HG03565 (cell line): ENCODE results near the gene MKLN1.
"Not testable (repeated sequence)": the region's sequence is repeated elsewhere in the genome, so short reads cannot be mapped to it uniquely, and the experiment has no call there.

ENCODE experiments used
- ATAC-seq: cut with Tn5 transposase; IDR thresholded peaks from one replicate; pipeline ENCODE4 v1.9.1; 2021; ENCODE audit warnings: mild to moderate bottlenecking, moderate library complexity; ENCODE audit not compliant: unreplicated experiment

Gene MKLN1

DNA sequence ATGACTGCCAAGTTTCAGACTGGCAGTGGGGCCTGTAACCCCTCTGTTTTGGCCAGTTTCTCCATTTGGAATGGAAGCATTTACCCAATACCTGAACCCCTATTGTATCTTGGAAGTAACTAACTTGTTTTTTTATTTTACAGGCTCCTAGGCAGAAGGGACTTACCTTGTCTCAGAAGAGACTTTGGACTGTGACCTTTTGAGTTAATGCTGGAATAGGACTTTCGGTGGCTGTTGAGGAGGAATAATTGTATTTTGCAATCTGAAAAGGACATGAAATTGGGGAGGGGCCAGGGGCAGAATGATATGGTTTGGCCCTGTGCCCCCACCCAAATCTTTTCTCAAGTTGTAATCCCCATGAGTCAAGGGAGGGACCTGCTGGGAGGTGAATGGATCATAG lies 20.0 kb upstream of the MKLN1 start:
- ATAC-seq: no peak

- no peak for ATAC-seq
Measured at GRCh38 chr7:131312838-131313237, 14.8 kb upstream of the MKLN1 start.

DNA sequence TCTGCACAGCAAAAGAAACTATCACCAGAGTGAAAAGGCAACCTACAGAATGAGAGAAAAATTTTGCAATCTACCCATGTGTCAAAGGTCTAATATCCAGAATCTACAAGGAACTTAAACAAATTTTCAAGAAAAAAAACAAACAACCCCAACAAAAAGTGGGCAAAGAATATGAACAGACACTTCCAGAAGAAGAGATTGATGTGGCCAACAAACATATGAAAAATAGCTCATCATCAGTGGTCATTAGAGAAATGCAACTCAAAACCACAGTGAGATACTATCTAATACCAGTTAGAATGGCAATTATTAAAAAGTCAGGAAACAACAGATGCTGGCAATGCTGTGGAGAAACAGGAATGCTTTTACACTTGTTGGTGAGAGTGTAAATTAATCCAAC lies 7.1 kb upstream of the MKLN1 start:
- ATAC-seq: no peak

DNA sequence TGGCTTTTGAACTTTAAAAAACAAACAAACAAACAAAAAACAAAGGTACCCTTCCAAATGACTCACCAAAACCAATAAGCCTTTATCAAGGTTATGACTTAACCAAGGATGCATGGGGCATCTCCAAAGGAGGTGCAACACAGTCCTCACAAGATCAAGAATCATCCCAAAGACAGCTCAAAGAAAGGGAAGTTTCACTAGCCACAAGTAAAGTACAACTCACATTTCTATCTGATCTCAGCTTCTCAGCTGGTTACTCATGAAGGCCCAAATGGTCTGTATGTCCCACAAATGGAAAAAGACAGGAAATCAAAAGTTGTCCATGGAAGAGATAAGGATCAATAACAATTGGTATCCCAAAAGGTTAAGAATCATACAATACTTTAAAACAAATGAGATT lies 6.0 kb upstream of the MKLN1 start:
- ATAC-seq: no peak

DNA sequence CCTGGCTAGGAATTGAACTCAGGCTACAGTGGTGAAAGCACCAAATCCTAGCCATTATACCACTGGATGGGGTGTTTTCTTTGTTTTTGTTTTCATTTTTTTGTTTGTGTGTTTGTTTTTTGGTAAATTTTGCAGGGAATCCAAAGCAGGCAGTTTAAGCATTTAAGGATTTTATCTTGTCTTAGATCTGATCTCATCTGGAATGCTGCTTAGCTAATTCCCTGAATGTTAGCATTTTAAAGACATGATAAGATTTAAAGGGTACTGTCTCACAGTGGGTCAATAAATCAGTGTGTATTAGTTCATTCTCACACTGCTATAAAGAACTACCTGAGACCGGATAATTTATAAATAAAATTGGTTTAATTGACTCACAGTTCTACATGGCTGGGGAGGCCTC lies 5.6 kb upstream of the MKLN1 start:
- no peak for ATAC-seq

GRCh38 chr7:131322861-131323260 lies 4.8 kb upstream of the MKLN1 start:
- ATAC-seq: no peak

DNA sequence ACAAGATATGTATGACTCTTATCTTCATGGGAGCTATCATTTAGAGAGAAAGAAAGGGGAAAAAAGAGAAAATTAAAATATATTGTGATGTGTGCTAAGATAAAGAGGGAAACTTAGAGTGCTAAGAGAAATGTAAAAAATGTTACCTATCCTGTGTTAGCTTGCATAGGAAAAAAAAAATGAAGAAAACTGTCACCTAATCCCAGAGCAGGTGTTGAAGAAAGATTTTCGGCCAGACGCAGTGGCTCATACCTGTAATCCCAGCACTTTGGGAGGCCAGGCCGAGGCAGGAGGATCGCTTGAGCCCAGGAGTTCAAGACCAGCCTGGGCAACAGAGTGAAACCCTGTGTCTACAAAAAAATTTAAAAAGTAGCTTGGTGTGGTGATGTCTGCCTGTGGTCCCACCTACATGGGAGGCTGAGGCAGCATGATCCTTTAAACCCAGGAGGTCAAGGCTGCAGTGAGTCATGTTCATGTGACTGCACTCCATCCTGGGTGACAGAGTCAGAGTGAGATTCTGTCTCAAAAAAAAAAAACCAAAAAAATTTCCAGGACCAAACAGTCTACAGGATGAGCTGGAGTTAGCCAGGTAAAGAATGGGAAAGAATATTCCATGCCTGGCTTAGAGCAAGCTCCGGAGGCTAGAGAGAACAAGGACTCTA lies 2.4 kb upstream of the MKLN1 start:
- no peak for ATAC-seq

DNA sequence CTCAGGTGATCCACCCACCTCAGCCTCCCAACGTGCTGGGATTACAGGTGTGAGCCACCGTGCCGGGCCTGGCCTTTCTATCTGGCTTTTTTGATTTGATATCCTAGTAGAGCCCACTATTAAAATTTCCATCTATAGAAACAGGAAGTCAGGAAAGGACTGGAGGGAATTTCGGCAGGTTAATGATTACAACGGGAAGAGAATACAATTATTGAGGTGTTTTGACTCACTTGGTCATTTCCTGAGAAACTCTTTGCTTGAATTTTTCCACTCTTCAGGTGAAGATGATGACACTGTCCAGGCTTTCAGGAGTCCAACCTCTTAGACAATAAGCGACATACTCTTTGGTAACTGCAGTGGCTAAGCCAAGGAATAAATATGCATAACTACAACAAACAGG lies 1.1 kb upstream of the MKLN1 start:
- no peak for ATAC-seq

GRCh38 chr7:131327049-131327625 lies 539 bp upstream of the MKLN1 start:
- no peak for ATAC-seq

DNA sequence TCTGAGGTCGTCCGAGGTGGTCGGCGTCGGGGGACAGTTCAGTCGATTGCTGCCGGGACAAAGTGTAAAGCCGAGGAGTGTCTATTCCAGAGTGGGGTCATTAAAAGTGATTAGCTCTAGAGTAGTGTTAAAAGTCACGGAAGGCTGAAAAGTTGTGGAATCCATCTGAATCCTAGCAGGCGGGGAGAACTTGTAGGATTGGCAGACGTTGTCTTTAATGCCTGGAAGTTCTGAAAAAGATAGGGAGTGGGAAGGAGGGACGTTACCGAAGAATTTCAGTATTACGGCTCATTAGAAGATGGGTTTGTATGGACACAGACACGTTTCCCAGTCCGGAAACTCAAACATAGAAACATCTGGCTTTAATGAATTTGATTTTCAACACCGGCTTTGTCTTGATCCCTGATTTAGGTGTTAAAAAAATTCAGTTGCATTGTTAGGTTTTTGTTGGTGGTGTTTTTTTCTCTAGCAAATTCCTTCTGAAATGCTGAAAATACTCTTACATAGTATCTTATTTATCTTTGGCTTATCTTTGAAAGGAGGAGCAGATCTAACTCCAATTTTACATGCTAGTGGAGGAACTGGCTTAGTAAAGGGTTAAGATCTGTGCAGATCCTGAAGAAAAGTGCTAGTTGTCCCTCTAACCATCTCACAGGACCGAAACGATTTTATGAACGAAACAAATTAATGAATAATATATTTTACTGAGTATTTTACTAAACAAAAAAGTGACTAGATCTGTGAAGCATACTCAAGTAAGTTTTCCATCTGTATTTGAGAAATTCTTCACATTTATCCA lies 900 bp downstream of the MKLN1 start:
- no peak for ATAC-seq

- ATAC-seq: no peak
Measured at GRCh38 chr7:131329176-131329570, 1.5 kb downstream of the MKLN1 start.

DNA sequence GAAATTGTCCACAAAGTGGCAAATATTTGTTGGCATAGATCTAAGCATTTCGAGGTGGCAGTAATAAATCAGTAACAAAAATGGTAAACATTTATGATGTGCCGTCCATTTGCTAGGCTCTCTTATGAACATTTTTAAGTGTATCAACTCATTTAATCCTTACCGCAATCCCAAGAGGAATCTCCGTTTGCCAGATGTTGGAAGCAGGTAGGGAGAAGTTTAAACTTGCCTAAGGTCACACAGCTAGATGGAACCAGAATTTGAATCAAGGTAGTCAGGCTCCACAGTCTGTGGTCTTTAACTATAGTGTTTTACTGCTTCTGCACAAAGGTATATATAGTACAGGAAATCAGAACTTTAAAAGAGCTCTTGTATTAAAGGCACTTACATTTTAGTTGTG lies 2.6 kb downstream of the MKLN1 start:
- ATAC-seq: no peak

- ATAC-seq: no peak
Measured at GRCh38 chr7:131331806-131332205, 4.1 kb downstream of the MKLN1 start.

DNA sequence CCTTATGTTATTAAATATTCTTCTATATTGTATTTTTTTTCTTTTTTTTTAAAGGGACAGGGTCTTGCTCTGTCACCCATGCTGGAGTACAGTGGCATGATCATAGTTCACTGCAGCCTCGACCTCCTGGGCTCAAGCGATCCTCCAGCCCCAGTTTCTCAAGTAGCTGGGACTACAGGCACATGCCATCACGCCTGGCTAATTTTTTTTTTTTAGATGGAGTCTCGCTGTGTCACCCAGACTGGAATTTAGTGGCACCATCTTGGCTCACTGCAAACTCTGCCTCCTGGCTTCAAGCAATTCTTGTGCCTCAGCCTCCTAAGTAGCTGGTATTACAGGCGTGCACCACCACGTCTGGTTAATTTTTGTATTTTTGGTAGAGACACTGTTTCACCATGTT lies 5.1 kb downstream of the MKLN1 start:
- ATAC-seq: not testable (repeated sequence)

GRCh38 chr7:131335639-131336381 lies 8.1 kb downstream of the MKLN1 start:
- ATAC-seq: no peak

- ATAC-seq: no peak
Measured at GRCh38 chr7:131336956-131337355, 9.3 kb downstream of the MKLN1 start.

DNA sequence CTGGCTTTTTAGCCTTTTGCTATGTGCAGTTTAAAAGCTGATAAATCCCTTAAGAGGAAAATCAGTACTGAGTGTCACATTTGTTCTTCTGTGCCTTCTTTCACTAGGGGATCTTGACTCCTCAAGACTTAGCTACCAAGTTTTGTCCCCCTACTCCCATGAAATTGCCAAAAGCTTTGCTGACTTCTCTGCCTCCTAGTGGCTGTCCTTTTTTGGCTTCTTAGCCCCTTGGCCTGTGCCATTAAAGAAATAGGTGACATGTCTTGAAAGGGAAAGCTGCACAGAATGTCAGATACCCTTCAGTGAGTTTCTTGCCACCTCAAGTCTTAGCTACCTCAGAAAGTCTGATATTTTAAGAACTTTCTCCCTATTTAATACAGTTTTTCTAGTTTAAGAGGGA lies 10.5 kb downstream of the MKLN1 start:
- ATAC-seq: no peak

GRCh38 chr7:131338691-131339390 lies 11.2 kb downstream of the MKLN1 start:
- ATAC-seq: no peak

DNA sequence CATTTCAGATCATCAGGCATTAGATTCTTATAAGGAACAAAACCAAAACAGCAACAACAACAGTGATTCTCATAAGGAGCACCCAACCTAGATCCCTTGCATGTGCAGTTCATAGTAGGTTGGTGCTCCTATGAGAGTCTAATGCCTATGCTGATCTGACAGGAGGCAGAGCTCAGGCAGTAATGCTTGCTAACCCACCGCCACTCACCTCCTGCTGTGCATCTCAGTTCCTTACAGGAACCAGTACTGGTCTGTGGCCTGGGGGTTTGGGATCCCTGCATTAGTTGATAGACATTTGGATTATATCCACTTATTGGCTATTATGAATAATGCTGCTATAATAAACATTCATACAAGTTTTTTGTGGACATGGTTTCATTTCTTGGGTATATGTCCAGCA lies 14.0 kb downstream of the MKLN1 start:
- no peak for ATAC-seq

- no peak for ATAC-seq
Measured at GRCh38 chr7:131342864-131343442, 15.3 kb downstream of the MKLN1 start.
